MM.1S (cell line): Measurements from ENCODE around the gene PINLYP.
A peak's percentile ranks its signal among the peaks of the same experiment; 100 is the strongest.

ENCODE experiments used
- DNase-seq: peaks from one replicate; pipeline ENCODE4 v3.0.0-alpha.2; 2015
- H2AFZ ChIP-seq: fragments of 300-600 bp; sonication (generic); 2 replicates; pipeline ENCODE4 v1.6.0; 2016; ENCODE audit warnings: antibody characterized with exemption, low read length
- H3F3A ChIP-seq: fragments of 300-600 bp; sonication (generic); 2 replicates; pipeline ENCODE4 v1.6.1; 2016; ENCODE audit warnings: mild to moderate bottlenecking, antibody characterized with exemption, low read length, moderate library complexity, mixed read lengths; ENCODE audit not compliant: insufficient read depth
- H3K27ac ChIP-seq: fragments of 300-600 bp; sonication (generic); 2 replicates; pipeline ENCODE4 v1.5.1; 2016; ENCODE audit warnings: mild to moderate bottlenecking, low read length
- H3K27me3 ChIP-seq: fragments of 300-600 bp; sonication (generic); replicated peaks from 2 replicates; pipeline ENCODE4 v1.6.0; 2016; ENCODE audit warnings: low read length; ENCODE audit not compliant: insufficient read depth
- H3K36me3 ChIP-seq: fragments of 300-600 bp; sonication (generic); replicated peaks from 2 replicates; pipeline ENCODE4 v1.6.1; 2016; ENCODE audit warnings: mild to moderate bottlenecking, low read length, mixed read lengths; ENCODE audit not compliant: insufficient read depth
- H3K4me1 ChIP-seq: fragments of 300-600 bp; sonication (generic); 2 replicates; pipeline ENCODE4 v1.6.1; 2016; ENCODE audit warnings: low read length, mixed read lengths
- H3K4me2 ChIP-seq: fragments of 300-600 bp; sonication (generic); 2 replicates; pipeline ENCODE4 v1.6.0; 2016; ENCODE audit warnings: low read depth, low read length
- H3K4me3 ChIP-seq: fragments of 300-600 bp; sonication (generic); 2 replicates; pipeline ENCODE4 v1.5.1; 2016; ENCODE audit warnings: low read length, mixed read lengths
- H3K79me2 ChIP-seq: fragments of 300-600 bp; sonication (generic); 2 replicates; pipeline ENCODE4 v1.6.1; 2016; ENCODE audit warnings: mixed run types, low read length, mixed read lengths
- H3K9ac ChIP-seq: fragments of 300-600 bp; sonication (generic); 2 replicates; pipeline ENCODE4 v1.6.1; 2016; ENCODE audit warnings: low read length, mixed read lengths
- H3K9me2 ChIP-seq: fragments of 300-600 bp; sonication (generic); replicated peaks from 2 replicates; pipeline ENCODE4 v1.6.1; 2016; ENCODE audit warnings: mild to moderate bottlenecking, low read length, mixed read lengths; ENCODE audit not compliant: insufficient read depth
- H3K9me3 ChIP-seq: fragments of 300-600 bp; sonication (generic); replicated peaks from 2 replicates; pipeline ENCODE4 v1.6.1; 2016; ENCODE audit warnings: mild to moderate bottlenecking, low read length, mixed read lengths; ENCODE audit not compliant: insufficient read depth
- H4K20me1 ChIP-seq: fragments of 300-600 bp; sonication (generic); 2 replicates; pipeline ENCODE4 v1.6.1; 2016; ENCODE audit warnings: mild to moderate bottlenecking, low read length, moderate library complexity, mixed read lengths; ENCODE audit not compliant: insufficient read depth
- CTCF ChIP-seq: fragments of 300-600 bp; sonication (generic); IDR thresholded peaks from 2 replicates; pipeline ENCODE4 v1.5.1; 2016; ENCODE audit warnings: antibody characterized with exemption, low read length, mixed read lengths
- EZH2 ChIP-seq: fragments of 300-600 bp; sonication (generic); optimal IDR thresholded peaks from 2 replicates; pipeline ENCODE3; 2017; ENCODE audit warnings: low read depth, mild to moderate bottlenecking, antibody characterized with exemption, low read length, mixed read lengths
- EZH2phosphoT487 ChIP-seq: fragments of 300-600 bp; sonication (generic); IDR thresholded peaks from 2 replicates; pipeline ENCODE4 v1.6.1; 2018; ENCODE audit warnings: antibody characterized with exemption, low read length

PINLYP gene

GRCh38 chr19:43616306-43616705 lies 40.7 kb downstream of the PINLYP start:
- H3K4me1 ChIP-seq, result peaks cover 7% of the 10 kb centered on the region; the same call in 1 of the 2 replicates
- no peak for TF ChIP-seq EZH2phosphoT487
- no peak for TF ChIP-seq CTCF
- no peaks in the 10 kb centered on the region for H3K27me3 ChIP-seq
- no peak overlapping the region for H3K4me2 ChIP-seq
- no peak overlapping the region for H3K4me3 ChIP-seq
- no peak overlapping the region for H2AFZ ChIP-seq
- peaks cover 21% of the 10 kb centered on the region; the same call in 1 of the 2 replicates for H3F3A ChIP-seq
- peaks cover 49% of the 10 kb centered on the region for H3K79me2 ChIP-seq
- H3K9me2 ChIP-seq, result no peaks in the 10 kb centered on the region
- no peaks in the 10 kb centered on the region for H4K20me1 ChIP-seq
- no peak overlapping the region for H3K9ac ChIP-seq
- no peak for DNase-seq
- H3K9me3 ChIP-seq, result no peaks in the 10 kb centered on the region
- H3K36me3 ChIP-seq, result no peaks in the 10 kb centered on the region
- H3K27ac ChIP-seq, result no peak overlapping the region

GRCh38 chr19:43616954-43617353 lies 41.4 kb downstream of the PINLYP start:
- Histone ChIP-seq H2AFZ (no peak overlapping the region), H3K4me3 (no peak overlapping the region), H3K9me2 (no peaks in the 10 kb centered on the region), H3K9ac (no peak overlapping the region), H3K27me3 (no peaks in the 10 kb centered on the region), H3F3A (peaks cover 21% of the 10 kb centered on the region; the same call in 1 of the 2 replicates), H3K36me3 (no peaks in the 10 kb centered on the region), H4K20me1 (no peaks in the 10 kb centered on the region), H3K4me1 (peaks cover 7% of the 10 kb centered on the region; the same call in 1 of the 2 replicates), H3K9me3 (no peaks in the 10 kb centered on the region), H3K27ac (no peak overlapping the region), H3K79me2 (peaks cover 43% of the 10 kb centered on the region), H3K4me2 (no peak overlapping the region)
- no peak for DNase-seq
- no peak for TF ChIP-seq CTCF
- TF ChIP-seq EZH2, result no peak
- TF ChIP-seq EZH2phosphoT487, result no peak

GRCh38 chr19:43618921-43619261 lies 43.3 kb downstream of the PINLYP start:
- Histone ChIP-seq H4K20me1 (no peaks in the 10 kb centered on the region), H3K27me3 (no peaks in the 10 kb centered on the region), H3K4me3 (peak overlapping the region; percentile 85), H3K4me1 (peaks cover 7% of the 10 kb centered on the region; the same call in 1 of the 2 replicates), H3K9ac (peak overlapping the region; percentile 95), H3K36me3 (no peaks in the 10 kb centered on the region), H3K4me2 (peak overlapping the region; percentile 97), H3K27ac (peak overlapping the region; percentile 93), H3K79me2 (peaks cover 42% of the 10 kb centered on the region), H2AFZ (peak overlapping the region; percentile 80), H3K9me2 (no peaks in the 10 kb centered on the region), H3K9me3 (no peaks in the 10 kb centered on the region), H3F3A (peaks cover 17% of the 10 kb centered on the region; the same call in 1 of the 2 replicates)
- DNase-seq, result peak; percentile 61
- TF ChIP-seq CTCF (no peak), EZH2 (no peak), EZH2phosphoT487 (no peak)
